ENCODE measurements around the gene ZBTB32.

DNA sequence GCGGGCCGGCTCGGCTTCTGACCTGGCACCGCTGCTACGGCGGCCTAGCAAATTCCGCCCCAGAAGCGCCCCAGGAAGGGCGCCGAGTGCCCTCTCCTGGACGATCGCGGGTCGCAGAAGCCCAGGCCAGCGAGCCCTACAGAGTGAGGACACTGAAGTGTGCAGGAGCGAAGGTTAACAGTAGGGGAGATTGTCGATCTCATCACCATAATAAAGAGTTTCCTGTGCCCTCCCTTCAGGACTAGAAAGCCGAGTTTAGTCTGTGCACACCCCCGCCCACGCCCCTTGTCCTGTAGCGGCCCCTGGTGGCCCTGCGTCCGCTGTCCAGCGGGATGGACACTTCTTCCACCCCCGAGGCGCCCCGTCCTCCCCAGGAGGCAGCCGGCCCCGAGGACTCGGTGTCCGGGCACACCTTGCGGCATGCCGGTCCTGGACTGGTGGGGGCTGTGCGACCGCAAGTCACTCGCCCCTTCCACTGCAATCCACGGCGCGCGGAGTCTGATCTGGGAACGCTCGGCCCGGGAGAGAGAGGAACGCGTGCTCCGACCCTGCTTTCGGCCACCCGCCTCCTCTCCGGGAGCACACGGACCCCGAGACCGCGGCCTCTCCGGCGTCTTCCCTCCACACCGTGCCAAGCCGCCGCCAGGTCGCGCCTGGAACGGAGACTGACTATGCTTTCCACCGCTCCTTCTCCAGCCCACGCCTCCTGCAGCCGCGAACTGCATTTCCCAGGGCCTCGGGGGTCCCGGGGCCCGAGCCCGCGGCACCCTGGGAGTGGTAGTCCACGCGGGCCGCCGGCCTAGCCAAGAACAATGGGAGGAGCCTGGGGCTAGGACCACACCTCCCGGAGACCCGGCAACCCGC is 12.7 kb downstream of the ZBTB32 start:
- TF ChIP-seq, protein P1, sequence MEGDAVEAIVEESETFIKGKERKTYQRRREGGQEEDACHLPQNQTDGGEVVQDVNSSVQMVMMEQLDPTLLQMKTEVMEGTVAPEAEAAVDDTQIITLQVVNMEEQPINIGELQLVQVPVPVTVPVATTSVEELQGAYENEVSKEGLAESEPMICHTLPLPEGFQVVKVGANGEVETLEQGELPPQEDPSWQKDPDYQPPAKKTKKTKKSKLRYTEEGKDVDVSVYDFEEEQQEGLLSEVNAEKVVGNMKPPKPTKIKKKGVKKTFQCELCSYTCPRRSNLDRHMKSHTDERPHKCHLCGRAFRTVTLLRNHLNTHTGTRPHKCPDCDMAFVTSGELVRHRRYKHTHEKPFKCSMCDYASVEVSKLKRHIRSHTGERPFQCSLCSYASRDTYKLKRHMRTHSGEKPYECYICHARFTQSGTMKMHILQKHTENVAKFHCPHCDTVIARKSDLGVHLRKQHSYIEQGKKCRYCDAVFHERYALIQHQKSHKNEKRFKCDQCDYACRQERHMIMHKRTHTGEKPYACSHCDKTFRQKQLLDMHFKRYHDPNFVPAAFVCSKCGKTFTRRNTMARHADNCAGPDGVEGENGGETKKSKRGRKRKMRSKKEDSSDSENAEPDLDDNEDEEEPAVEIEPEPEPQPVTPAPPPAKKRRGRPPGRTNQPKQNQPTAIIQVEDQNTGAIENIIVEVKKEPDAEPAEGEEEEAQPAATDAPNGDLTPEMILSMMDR (conservative IDR thresholded peaks at IDR 0.05), result peak; percentile 98
- peak; percentile 85; the same call in 1 of the 2 replicates for TF ChIP-seq ZFX (IDR thresholded peaks at IDR 0.05)
